ENCODE measurements around the gene KRT7. TPM values are rescaled to one million over a fixed set of nuclear protein-coding genes. Genes with fewer than 3 reads are reported as not detected.
A peak's percentile ranks its signal among the peaks of the same experiment; 100 is the strongest.

KRT7 gene
- total and polyA plus RNA-seq, 2 donors (not counting 3 experiments of a cell fraction or from before 2014, with no cell fraction given): 120 to 293 TPM

- dilution Hi-C loops (cut with MboI; ENCODE audit: extremely low pct_ligation_motif_present, low sequenced_read_pairs) (no loop called here), intact Hi-C loops (cut with micrococcal nuclease) (loop anchor here (5.0 kb wide), 1 partner anchor 94 kb away; no protein-coding TSS in a partner anchor)
- Histone ChIP-seq H3K36me3 (ENCODE audit: control insufficient read depth in 2 of 2, extremely low read depth in 1 of 2, insufficient read depth in 2 of 2, low read length in 2 of 2) (no peaks in the 10 kb centered on the region), H3K4me1 (ENCODE audit: control insufficient read depth, extremely low read depth, insufficient read depth, low read length) (peaks cover 44% of the 10 kb centered on the region), H4K20me1 (replicated peaks; ENCODE audit: control insufficient read depth, extremely low read depth, insufficient read depth, low read length) (no peaks in the 10 kb centered on the region), H3K4me2 (ENCODE audit: insufficient read depth, low read length) (peak overlapping the region; percentile 30), H3K9me3 (replicated peaks; ENCODE audit: control insufficient read depth, insufficient read depth, low read length) (no peaks in the 10 kb centered on the region), H3K9ac (replicated peaks; ENCODE audit: extremely low read depth, insufficient read depth, low read length) (peak overlapping the region; percentile 19), H2AFZ (ENCODE audit: low read depth, low read length) (peak overlapping the region; percentile 40), H3K9me1 (replicated peaks; ENCODE audit: control insufficient read depth, extremely low read depth, insufficient read depth, low read length) (no peaks in the 10 kb centered on the region), H3K27ac (ENCODE audit: insufficient read depth, low read depth, low read length) (peak overlapping the region; percentile 42), H3K79me2 (ENCODE audit: control insufficient read depth, insufficient read depth, low read length) (peaks cover 7% of the 10 kb centered on the region), H3K4me3 (replicated peaks in 1 of 3; ENCODE audit: insufficient read depth in 1 of 3, low read depth in 1 of 3, low read length in 3 of 3) (peak overlapping the region in 2 of 3 experiments; percentile 23 to 28), H3K27me3 (ENCODE audit: control insufficient read depth in 2 of 2, insufficient read depth in 2 of 2, low read length in 2 of 2) (no peaks in the 10 kb centered on the region)
- FAIRE-seq: peak; percentile 28
- CTCF ChIA-PET: interaction anchor here (1.0 to 3.3 kb wide), 8 partner anchors 10 to 646 kb away, joined by 3 to 13 read pairs (median 6); no protein-coding TSS in a partner anchor
- no peak for DNase-seq (ENCODE audit: low read depth, low spot score)
- TF ChIP-seq EZH2 (IDR thresholded peaks at IDR 0.05; ENCODE audit: borderline replicate concordance, low read depth, low read length, severe bottlenecking) (peak; percentile 36), POLR2A (IDR thresholded peaks at IDR 0.05; ENCODE audit: low read depth, low read length) (no peak), GATA2 (IDR thresholded peaks at IDR 0.05; ENCODE audit: insufficient read depth, insufficient read length, low read depth, low read length) (peak; percentile 27), POLR2AphosphoS5 (IDR thresholded peaks at IDR 0.05; ENCODE audit: insufficient read depth, low read depth, low read length) (no peak)
- TSS peak; percentile 29 for BruUV-seq (replicated peaks)
- POLR2A ChIA-PET: no interaction called here
Observed at GRCh38 chr12:52233462-52234207, 592 bp downstream of the KRT7 start.

GRCh38 chr12:52234223-52234810 is 1.3 kb downstream of the KRT7 start:
- H3K27ac ChIP-seq (ENCODE audit: insufficient read depth, low read depth, low read length): no peak overlapping the region
- FAIRE-seq (no peak), DNase-seq (ENCODE audit: low read depth, low spot score) (no peak)
- no peaks in the 10 kb centered on the region for H3K9me3 ChIP-seq (replicated peaks; ENCODE audit: control insufficient read depth, insufficient read depth, low read length)
- dilution Hi-C loops (cut with MboI; ENCODE audit: extremely low pct_ligation_motif_present, low sequenced_read_pairs): no loop called here
- H4K20me1 ChIP-seq (replicated peaks; ENCODE audit: control insufficient read depth, extremely low read depth, insufficient read depth, low read length): no peaks in the 10 kb centered on the region
- no peak overlapping the region for H2AFZ ChIP-seq (ENCODE audit: low read depth, low read length)
- intact Hi-C loops (cut with micrococcal nuclease): loop anchor here (5.0 kb wide), 1 partner anchor 93 kb away; no protein-coding TSS in a partner anchor
- BruUV-seq (replicated peaks): no TSS peak
- peak overlapping the region in 1 of 3 experiments; percentile 33 for H3K4me3 ChIP-seq (replicated peaks in 1 of 3; ENCODE audit: insufficient read depth in 1 of 3, low read depth in 1 of 3, low read length in 3 of 3)
- H3K9ac ChIP-seq (replicated peaks; ENCODE audit: extremely low read depth, insufficient read depth, low read length): no peak overlapping the region
- H3K4me2 ChIP-seq (ENCODE audit: insufficient read depth, low read length): peak overlapping the region; percentile 34
- no peaks in the 10 kb centered on the region for H3K9me1 ChIP-seq (replicated peaks; ENCODE audit: control insufficient read depth, extremely low read depth, insufficient read depth, low read length)
- TF ChIP-seq FOS (IDR thresholded peaks at IDR 0.05; ENCODE audit: borderline replicate concordance, insufficient read depth, low read length): no peak
- TF ChIP-seq EZH2 (IDR thresholded peaks at IDR 0.05; ENCODE audit: borderline replicate concordance, low read depth, low read length, severe bottlenecking): no peak
- TF ChIP-seq POLR2A (IDR thresholded peaks at IDR 0.05; ENCODE audit: low read depth, low read length): no peak
- no peak for TF ChIP-seq GATA2 (IDR thresholded peaks at IDR 0.05; ENCODE audit: insufficient read depth, insufficient read length, low read depth, low read length)
- no peak for TF ChIP-seq POLR2AphosphoS5 (IDR thresholded peaks at IDR 0.05; ENCODE audit: insufficient read depth, low read depth, low read length)
- TF ChIP-seq JUN (IDR thresholded peaks at IDR 0.05; ENCODE audit: borderline replicate concordance, insufficient read depth, insufficient read length, low read depth): no peak
- POLR2A ChIA-PET: no interaction called here
- H3K27me3 ChIP-seq (ENCODE audit: control insufficient read depth in 2 of 2, insufficient read depth in 2 of 2, low read length in 2 of 2): no peaks in the 10 kb centered on the region
- no peaks in the 10 kb centered on the region for H3K36me3 ChIP-seq (ENCODE audit: control insufficient read depth in 2 of 2, extremely low read depth in 1 of 2, insufficient read depth in 2 of 2, low read length in 2 of 2)
- peaks cover 44% of the 10 kb centered on the region for H3K4me1 ChIP-seq (ENCODE audit: control insufficient read depth, extremely low read depth, insufficient read depth, low read length)
- CTCF ChIA-PET: interaction anchor here (1.0 to 3.3 kb wide), 6 partner anchors 10 to 59 kb away, joined by 3 to 13 read pairs (median 8); no protein-coding TSS in a partner anchor
- H3K79me2 ChIP-seq (ENCODE audit: control insufficient read depth, insufficient read depth, low read length): peaks cover 7% of the 10 kb centered on the region
